ENCODE results near the gene NSD1.

DNA sequence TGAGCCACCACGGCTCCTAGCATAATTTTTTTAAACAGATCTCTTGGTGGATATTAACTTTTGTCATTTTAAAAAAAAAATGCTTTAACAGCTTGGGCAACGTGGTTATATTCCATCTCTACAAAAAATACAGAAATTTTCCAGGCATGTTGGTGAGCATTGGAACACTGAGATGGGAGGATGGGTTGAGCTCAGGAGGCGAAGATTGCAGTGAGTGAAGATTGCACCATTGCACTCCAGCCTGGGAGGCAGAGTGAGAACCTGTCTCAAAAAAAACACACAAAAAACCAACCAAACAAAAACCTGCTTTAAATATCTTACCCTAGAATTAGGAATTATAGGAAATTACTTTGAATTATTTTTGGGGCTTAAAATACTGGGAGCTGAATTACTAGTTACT lies 55.2 kb downstream of the NSD1 start:
- TF ChIP-seq, protein P1, sequence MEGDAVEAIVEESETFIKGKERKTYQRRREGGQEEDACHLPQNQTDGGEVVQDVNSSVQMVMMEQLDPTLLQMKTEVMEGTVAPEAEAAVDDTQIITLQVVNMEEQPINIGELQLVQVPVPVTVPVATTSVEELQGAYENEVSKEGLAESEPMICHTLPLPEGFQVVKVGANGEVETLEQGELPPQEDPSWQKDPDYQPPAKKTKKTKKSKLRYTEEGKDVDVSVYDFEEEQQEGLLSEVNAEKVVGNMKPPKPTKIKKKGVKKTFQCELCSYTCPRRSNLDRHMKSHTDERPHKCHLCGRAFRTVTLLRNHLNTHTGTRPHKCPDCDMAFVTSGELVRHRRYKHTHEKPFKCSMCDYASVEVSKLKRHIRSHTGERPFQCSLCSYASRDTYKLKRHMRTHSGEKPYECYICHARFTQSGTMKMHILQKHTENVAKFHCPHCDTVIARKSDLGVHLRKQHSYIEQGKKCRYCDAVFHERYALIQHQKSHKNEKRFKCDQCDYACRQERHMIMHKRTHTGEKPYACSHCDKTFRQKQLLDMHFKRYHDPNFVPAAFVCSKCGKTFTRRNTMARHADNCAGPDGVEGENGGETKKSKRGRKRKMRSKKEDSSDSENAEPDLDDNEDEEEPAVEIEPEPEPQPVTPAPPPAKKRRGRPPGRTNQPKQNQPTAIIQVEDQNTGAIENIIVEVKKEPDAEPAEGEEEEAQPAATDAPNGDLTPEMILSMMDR (IDR thresholded peaks at IDR 0.05): no peak
- no peak for TF ChIP-seq POLR2A (IDR thresholded peaks at IDR 0.05)
- TF ChIP-seq EP300 (IDR thresholded peaks at IDR 0.05): no peak

Measured in sigmoid colon (tissue), 4 donors.